ENCODE data around the gene CHI3L1.

The CHI3L1 gene

DNA sequence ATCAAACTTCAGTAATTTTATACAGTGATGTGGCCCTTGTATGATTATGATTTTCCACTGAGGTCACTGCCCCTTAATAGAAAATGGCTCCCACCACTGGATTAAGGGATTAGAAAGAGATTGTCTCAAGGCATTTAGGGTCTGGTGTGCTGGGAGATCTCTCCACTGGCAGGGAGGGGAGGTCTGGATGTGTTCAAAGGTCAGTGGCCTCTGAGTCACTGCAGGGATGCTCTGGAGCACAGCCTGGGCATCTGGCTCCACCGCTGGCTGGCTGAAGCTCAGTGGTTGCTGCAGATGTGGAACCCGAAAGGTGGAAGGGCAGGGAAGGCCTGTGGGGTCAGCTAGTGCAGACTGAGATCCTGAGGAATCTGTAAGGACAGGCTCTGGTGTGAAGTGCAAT lies 18.3 kb upstream of the CHI3L1 start:
- H3K27me3 ChIP-seq (replicated peaks; ENCODE audit: control insufficient read depth, insufficient read depth, low read length) = no peaks in the 10 kb centered on the region
- TF ChIP-seq, protein P1, sequence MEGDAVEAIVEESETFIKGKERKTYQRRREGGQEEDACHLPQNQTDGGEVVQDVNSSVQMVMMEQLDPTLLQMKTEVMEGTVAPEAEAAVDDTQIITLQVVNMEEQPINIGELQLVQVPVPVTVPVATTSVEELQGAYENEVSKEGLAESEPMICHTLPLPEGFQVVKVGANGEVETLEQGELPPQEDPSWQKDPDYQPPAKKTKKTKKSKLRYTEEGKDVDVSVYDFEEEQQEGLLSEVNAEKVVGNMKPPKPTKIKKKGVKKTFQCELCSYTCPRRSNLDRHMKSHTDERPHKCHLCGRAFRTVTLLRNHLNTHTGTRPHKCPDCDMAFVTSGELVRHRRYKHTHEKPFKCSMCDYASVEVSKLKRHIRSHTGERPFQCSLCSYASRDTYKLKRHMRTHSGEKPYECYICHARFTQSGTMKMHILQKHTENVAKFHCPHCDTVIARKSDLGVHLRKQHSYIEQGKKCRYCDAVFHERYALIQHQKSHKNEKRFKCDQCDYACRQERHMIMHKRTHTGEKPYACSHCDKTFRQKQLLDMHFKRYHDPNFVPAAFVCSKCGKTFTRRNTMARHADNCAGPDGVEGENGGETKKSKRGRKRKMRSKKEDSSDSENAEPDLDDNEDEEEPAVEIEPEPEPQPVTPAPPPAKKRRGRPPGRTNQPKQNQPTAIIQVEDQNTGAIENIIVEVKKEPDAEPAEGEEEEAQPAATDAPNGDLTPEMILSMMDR (IDR thresholded peaks at IDR 0.05; ENCODE audit: insufficient read depth, low read length, poor library complexity, severe bottlenecking) = no peak
- H3K36me3 ChIP-seq (ENCODE audit: control insufficient read depth, insufficient read depth, low read length) = no peaks in the 10 kb centered on the region
- DNase-seq (ENCODE audit: extremely low read depth, insufficient read length) = no peak
- no peak overlapping the region for H3K4me3 ChIP-seq (replicated peaks; ENCODE audit: low read depth, low read length)

DNA sequence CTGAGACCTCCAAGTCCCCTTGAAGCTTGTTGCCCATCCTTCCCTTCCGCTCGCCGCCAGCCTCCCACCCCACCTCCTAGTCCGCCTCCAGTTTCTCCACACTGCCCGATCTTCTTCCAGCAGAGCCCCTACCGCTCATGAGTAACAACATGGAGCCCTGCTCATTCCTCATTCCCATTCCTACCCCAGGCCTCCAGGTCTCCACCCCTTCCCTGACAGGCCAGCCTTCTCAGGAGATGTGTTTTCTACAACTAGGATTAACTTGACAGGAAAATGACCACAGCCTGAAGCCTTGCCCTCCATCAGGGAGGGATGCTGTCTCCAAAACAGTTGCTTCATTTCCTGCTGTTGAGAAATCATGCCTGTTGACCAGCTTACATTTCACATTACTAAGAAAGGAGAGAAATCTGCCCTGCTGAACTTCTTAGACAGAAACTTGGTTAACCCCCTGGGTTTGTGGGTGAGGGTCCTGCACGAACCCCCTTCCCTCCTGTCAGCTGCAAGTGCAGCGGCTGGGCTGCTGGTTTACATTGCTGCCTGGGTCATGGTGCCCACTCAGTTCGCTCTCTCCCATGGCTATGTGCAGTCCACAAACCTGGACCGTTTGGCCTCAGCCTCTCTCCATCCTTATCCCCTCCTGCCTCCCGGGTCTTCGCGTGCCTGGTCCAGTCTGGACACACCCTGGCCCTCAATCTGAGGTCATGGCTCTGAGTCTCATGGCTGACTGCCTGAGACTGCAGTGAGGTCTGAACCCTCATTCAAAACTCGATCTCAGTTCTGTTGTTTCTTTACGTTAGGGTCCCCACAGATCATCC lies 16.1 kb upstream of the CHI3L1 start:
- Histone ChIP-seq H3K27me3 (replicated peaks; ENCODE audit: control insufficient read depth, insufficient read depth, low read length) (no peaks in the 10 kb centered on the region), H3K4me3 (replicated peaks; ENCODE audit: low read depth, low read length) (no peak overlapping the region), H3K36me3 (ENCODE audit: control insufficient read depth, insufficient read depth, low read length) (no peaks in the 10 kb centered on the region)
- TF ChIP-seq, protein P1 (IDR thresholded peaks at IDR 0.05; ENCODE audit: insufficient read depth, low read length, poor library complexity, severe bottlenecking) = no peak
- no peak for DNase-seq (ENCODE audit: extremely low read depth, insufficient read length)

DNA sequence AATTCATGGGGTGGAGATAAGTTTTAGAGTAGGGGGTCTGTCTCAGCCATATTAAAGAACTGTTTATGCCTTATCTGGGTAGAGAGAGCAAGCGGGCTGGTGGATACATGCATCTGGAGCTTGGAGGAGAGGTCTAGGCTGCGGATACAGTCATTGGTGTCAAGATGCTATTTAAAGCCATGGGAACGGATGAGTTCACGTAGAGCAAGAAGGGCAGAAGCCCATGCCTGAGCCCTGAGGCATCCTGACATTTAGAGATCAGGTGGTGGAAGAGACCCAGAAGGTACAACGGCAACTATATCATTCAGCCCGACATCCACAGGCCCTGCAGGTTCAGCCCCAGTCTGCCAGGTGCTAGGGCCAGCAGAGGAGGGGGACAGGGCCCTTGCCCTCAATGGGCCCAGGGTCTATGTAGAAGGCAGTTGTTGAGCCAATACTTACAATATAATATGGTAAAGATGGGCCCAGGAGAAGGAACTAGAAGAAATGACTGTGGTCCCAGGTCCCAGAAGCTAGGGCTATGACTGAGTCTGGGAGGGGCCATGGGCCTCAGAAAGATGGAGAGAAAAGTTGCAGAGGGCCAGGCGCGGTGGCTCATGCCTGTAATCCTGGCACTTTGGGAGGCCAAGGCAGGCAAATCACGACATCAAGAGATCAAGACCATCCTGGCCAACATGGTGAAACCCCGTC lies 15.2 kb upstream of the CHI3L1 start:
- TF ChIP-seq, protein P1 (IDR thresholded peaks at IDR 0.05; ENCODE audit: insufficient read depth, low read length, poor library complexity, severe bottlenecking) = no peak
- DNase-seq (ENCODE audit: extremely low read depth, insufficient read length) = no peak
- no peaks in the 10 kb centered on the region; the same call in 1 of the 2 replicates for H3K27me3 ChIP-seq (replicated peaks; ENCODE audit: control insufficient read depth, insufficient read depth, low read length)
- H3K4me3 ChIP-seq (replicated peaks; ENCODE audit: low read depth, low read length) = no peak overlapping the region
- H3K36me3 ChIP-seq (ENCODE audit: control insufficient read depth, insufficient read depth, low read length) = no peaks in the 10 kb centered on the region

DNA sequence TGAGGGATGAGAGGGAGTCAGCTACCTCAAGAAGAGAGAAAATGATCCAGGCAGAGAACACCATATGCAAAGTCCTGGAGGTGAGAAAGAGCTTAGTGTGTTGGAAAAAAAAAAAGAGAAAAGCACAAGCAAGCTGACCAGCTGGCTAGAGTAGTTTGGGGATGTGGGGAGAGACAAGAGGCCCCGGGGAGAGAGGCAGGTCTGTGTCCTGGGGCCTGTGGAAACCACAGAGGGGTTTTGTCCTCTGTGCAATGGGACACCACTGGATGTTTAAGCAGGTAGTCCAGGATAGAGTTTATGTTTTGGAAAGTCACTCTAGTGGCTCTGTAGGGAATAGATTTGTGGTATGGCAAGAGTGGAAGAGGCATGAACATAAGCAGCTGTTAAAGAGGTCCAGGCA lies 14.4 kb upstream of the CHI3L1 start:
- TF ChIP-seq, protein P1 (IDR thresholded peaks at IDR 0.05; ENCODE audit: insufficient read depth, low read length, poor library complexity, severe bottlenecking) = no peak
- H3K27me3 ChIP-seq (replicated peaks; ENCODE audit: control insufficient read depth, insufficient read depth, low read length) = no peaks in the 10 kb centered on the region; the same call in 1 of the 2 replicates
- H3K36me3 ChIP-seq (ENCODE audit: control insufficient read depth, insufficient read depth, low read length) = no peaks in the 10 kb centered on the region
- DNase-seq (ENCODE audit: extremely low read depth, insufficient read length) = no peak
- no peak overlapping the region for H3K4me3 ChIP-seq (replicated peaks; ENCODE audit: low read depth, low read length)

DNA sequence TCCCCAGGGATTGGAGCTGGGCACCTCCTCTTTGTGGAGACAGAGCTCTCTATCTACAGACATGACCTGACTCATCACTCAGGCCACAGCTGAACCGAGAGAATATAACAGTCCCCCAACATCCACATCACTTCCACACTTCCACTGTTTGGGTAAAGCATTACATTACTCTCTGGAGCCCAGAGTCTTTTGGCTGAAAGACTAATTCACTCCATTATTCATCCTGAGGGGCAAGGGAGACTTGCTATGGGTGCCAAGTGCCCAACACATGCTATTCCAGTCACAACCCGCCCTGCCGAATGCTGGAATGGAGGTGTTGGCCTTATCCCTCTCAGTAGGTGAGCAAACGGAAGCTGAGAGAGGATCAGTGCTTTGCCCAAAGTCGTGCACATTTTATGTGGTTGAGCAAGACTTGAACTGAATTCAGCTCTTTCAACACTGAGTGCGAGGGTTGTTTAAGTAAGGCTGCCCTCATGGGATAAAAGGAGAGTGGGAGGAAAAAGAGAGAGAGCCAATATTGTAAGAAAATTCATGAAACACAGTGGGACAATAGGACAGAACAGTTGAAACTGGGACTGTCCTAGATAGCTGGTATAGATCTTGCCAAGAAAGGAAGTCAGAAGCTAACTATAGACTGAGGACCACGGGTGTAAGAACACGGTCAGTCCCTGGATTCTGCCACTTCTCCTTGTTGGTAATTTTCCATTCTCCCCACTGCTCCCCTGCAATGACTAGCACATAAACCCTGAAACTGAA lies 13.5 kb upstream of the CHI3L1 start:
- Histone ChIP-seq H3K27me3 (replicated peaks; ENCODE audit: control insufficient read depth, insufficient read depth, low read length) (no peaks in the 10 kb centered on the region; the same call in 1 of the 2 replicates), H3K4me3 (replicated peaks; ENCODE audit: low read depth, low read length) (no peak overlapping the region), H3K36me3 (ENCODE audit: control insufficient read depth, insufficient read depth, low read length) (no peaks in the 10 kb centered on the region)
- TF ChIP-seq, protein P1 (IDR thresholded peaks at IDR 0.05; ENCODE audit: insufficient read depth, low read length, poor library complexity, severe bottlenecking) = no peak
- DNase-seq (ENCODE audit: extremely low read depth, insufficient read length) = no peak
